GM12878 (cell line): Measurements from ENCODE around the gene DNAJA1. TPM values are rescaled to one million over a fixed set of nuclear protein-coding genes. Genes with fewer than 3 reads are reported as not detected.
A peak's percentile ranks its signal among the peaks of the same experiment; 100 is the strongest.

ENCODE experiments used
- ATAC-seq: fragments of 200-7000 bp; cut with Tn5 transposase; 3 replicates; pipeline ENCODE4 v1.9.1; 2020; ENCODE audit warnings: mild to moderate bottlenecking, moderate library complexity
- BruUV-seq: library from RNA; stranded (reverse); fragments of 400-500 nt; replicated peaks from 2 replicates; lab custom pipeline; 2021; lab: Mats Ljungman, UMichigan
- CTCF ChIA-PET: fragments of 300-600 bp; sonication (Branson Sonifier 250); formaldehyde crosslinking; extraction: SDS; loops from one replicate; lab custom pipeline; 2021; ENCODE audit warnings: inconsistent platforms; lab: Yijun Ruan, JAX
- POLR2A ChIA-PET: fragments of 350-600 bp; formaldehyde crosslinking; extraction: SDS; loops from one replicate; lab custom pipeline; 2021; ENCODE audit warnings: inconsistent platforms; lab: Charles Lee
- RAD21 ChIA-PET: fragments of 300-600 bp; sonication (Branson Sonifier 250); formaldehyde crosslinking; loops from one replicate; lab custom pipeline; 2023; ENCODE audit warnings: antibody characterized with exemption; ENCODE audit not compliant: unreplicated experiment; lab: Charles Lee
- SMC1A ChIA-PET: fragments of 300-600 bp; sonication (Branson Sonifier 250); formaldehyde crosslinking; loops from one replicate; lab custom pipeline; 2023; ENCODE audit not compliant: unreplicated experiment, uncharacterized antibody; lab: Charles Lee
- DNase-seq: peaks from one replicate; pipeline ENCODE4 v3.0.0-alpha.2; 2011; ENCODE audit warnings: low read depth, low spot score
- FAIRE-seq: peaks from 3 replicates; lab custom pipeline; 2011; peaks lifted over from hg19 to GRCh38; lab: Jason Lieb, UNC
- H2AFZ ChIP-seq: 2 replicates; pipeline ENCODE4 v1.6.0; 2011; ENCODE audit warnings: low read depth, low read length, control low read depth; ENCODE audit not compliant: control insufficient read depth
- H3K27ac ChIP-seq: 2 replicates; pipeline ENCODE4 v1.5.1; 2011; ENCODE audit warnings: control low read depth; ENCODE audit not compliant: control insufficient read depth, insufficient read depth
- H3K27me3 ChIP-seq, 2 experiments: replicated peaks in 1 of 2; 2 replicates each; pipeline versions ENCODE4 v1.6.0 to v1.6.1; 2011; ENCODE audit warnings: low read length in 1 of 2; ENCODE audit not compliant: control insufficient read depth in 2 of 2, insufficient read depth in 2 of 2
- H3K36me3 ChIP-seq, 2 experiments: 2 replicates each; pipeline ENCODE4 v1.5.1; 2011; ENCODE audit warnings: low read length in 1 of 2; ENCODE audit not compliant: control insufficient read depth in 2 of 2, insufficient read depth in 2 of 2
- H3K4me1 ChIP-seq: 2 replicates; pipeline ENCODE4 v1.6.1; 2011; ENCODE audit warnings: mild to moderate bottlenecking, low read length, moderate library complexity, mixed read lengths; ENCODE audit not compliant: control insufficient read depth, insufficient read depth
- H3K4me2 ChIP-seq: 2 replicates; pipeline ENCODE4 v1.6.0; 2011; ENCODE audit warnings: control low read depth; ENCODE audit not compliant: control insufficient read depth, insufficient read depth
- H3K4me3 ChIP-seq: fragments of 200-600 bp; sonication (generic); 2 replicates; pipeline ENCODE4 v1.5.1; 2016
- H3K79me2 ChIP-seq: 2 replicates; pipeline ENCODE4 v1.6.0; 2011; ENCODE audit warnings: low read length; ENCODE audit not compliant: control insufficient read depth, insufficient read depth
- H3K9ac ChIP-seq: 2 replicates; pipeline ENCODE4 v1.8.0; 2011; ENCODE audit warnings: low read length, control low read depth, mixed read lengths; ENCODE audit not compliant: control insufficient read depth, insufficient read depth
- H3K9me3 ChIP-seq: replicated peaks from 3 replicates; pipeline ENCODE4 v1.5.1; 2011; ENCODE audit warnings: mild to moderate bottlenecking, low read length; ENCODE audit not compliant: control insufficient read depth, insufficient read depth
- H4K20me1 ChIP-seq: 2 replicates; pipeline ENCODE4 v1.6.0; 2011; ENCODE audit not compliant: control insufficient read depth, insufficient read depth
- CHD2 ChIP-seq: IDR thresholded peaks from 2 replicates; pipeline ENCODE4 v1.6.1; 2011; ENCODE audit warnings: low read depth, low read length, improper control_type of control experiment, borderline replicate concordance
- CREM ChIP-seq: IDR thresholded peaks from 2 replicates; pipeline ENCODE4 v1.6.1; 2014; ENCODE audit warnings: antibody characterized with exemption, low read depth
- HDAC6 ChIP-seq: fragments of 200-600 bp; sonication (generic); IDR thresholded peaks from one replicate; pipeline ENCODE4 v1.8.0; 2017; ENCODE audit warnings: antibody characterized with exemption; ENCODE audit not compliant: unreplicated experiment
- NKRF ChIP-seq: fragments of 450-650 bp; conservative IDR thresholded peaks from 2 replicates; pipeline ENCODE4 v1.6.1; 2017; ENCODE audit warnings: mild to moderate bottlenecking, moderate library complexity
- PKNOX1 ChIP-seq: fragments of 450-650 bp; IDR thresholded peaks from 2 replicates; pipeline ENCODE4 v1.6.1; 2016; ENCODE audit warnings: mild to moderate bottlenecking
- POU2F2 ChIP-seq: IDR thresholded peaks from 3 replicates; pipeline ENCODE4 v1.6.1; 2011; ENCODE audit warnings: low read depth, mild to moderate bottlenecking, low read length, borderline replicate concordance
- RELA ChIP-seq: fragments of 450-650 bp; IDR thresholded peaks from 2 replicates; pipeline ENCODE4 v1.8.0; 2014; ENCODE audit warnings: borderline replicate concordance; ENCODE audit not compliant: partially characterized antibody
- REST ChIP-seq: IDR thresholded peaks from 2 replicates; pipeline ENCODE4 v1.6.1; 2012; ENCODE audit warnings: mild to moderate bottlenecking, low read depth, low read length
- SRF ChIP-seq, 2 experiments: IDR thresholded peaks; 2 replicates each; pipeline ENCODE4 v1.6.1; 2011; ENCODE audit warnings: low read depth in 2 of 2, low read length in 2 of 2, mild to moderate bottlenecking in 1 of 2, moderate library complexity in 1 of 2
- STAT3 ChIP-seq: IDR thresholded peaks from 2 replicates; pipeline ENCODE4 v1.6.1; 2011; ENCODE audit warnings: low read depth, low read length, improper control_type of control experiment
- SUPT20H ChIP-seq: IDR thresholded peaks from 2 replicates; pipeline ENCODE4 v1.6.1; 2011; ENCODE audit warnings: low read depth, mild to moderate bottlenecking, low read length, moderate library complexity, borderline replicate concordance; ENCODE audit not compliant: control insufficient read depth
- TCF3 ChIP-seq: IDR thresholded peaks from 2 replicates; pipeline ENCODE4 v1.6.1; 2012; ENCODE audit warnings: low read depth, mild to moderate bottlenecking, low read length, borderline replicate concordance; ENCODE audit not compliant: insufficient read depth
- ZNF274 ChIP-seq: IDR thresholded peaks from one replicate; pipeline ENCODE4 v1.8.0; 2011; ENCODE audit not compliant: insufficient read length, insufficient read depth
- WGBS: methylation state at CpG from one replicate; pipeline ENCODE4 v1.1.6; 2016; ENCODE audit warnings: low lambda C conversion rate; ENCODE audit not compliant: insufficient replicate concordance, insufficient coverage; ENCODE audit errors: missing lambda C conversion rate; 5-methylcytosine and 5-hydroxymethylcytosine counted together
- in situ Hi-C: fragments of 300-500 bp; cut with MboI; formaldehyde crosslinking; loops from 9 replicates; pipeline ENCODE4 v1.14.3; 2018; ENCODE audit warnings: mixed read lengths
- intact Hi-C: fragments of 100-400 bp; cut with micrococcal nuclease; formaldehyde crosslinking; loops from one replicate; pipeline ENCODE4 v1.14.2; 2022; ENCODE audit not compliant: unreplicated experiment
- polyA plus RNA-seq, 11 experiments: library from polyadenylated mRNA; depleted of rRNA in 4 of 11; unstranded in 6 of 11; stranded (reverse) in 5 of 11; fragments of >200 nt; fragmentation: Nextera tagmentation in 4 of 11; fragmentation: Illumina TruSeq in 1 of 11; extraction: Ambion mirVana in 4 of 11; extraction: Trizol in 1 of 11; gene quantifications; 1 replicate in 1 of 11; 2 replicates in 10 of 11; pipeline versions ENCODE4 v1.2.1 to v1.2.3, GENCODE V29; 2011 to 2016; ENCODE audit warnings: inconsistent platforms in 2 of 11, missing spikeins in 2 of 11, low read depth in 1 of 11
- total RNA-seq, 4 experiments: library from RNA; depleted of rRNA in 3 of 4; stranded (reverse); fragments of >200 nt in 3 of 4; fragmentation: Illumina TruSeq in 1 of 4; extraction: Trizol in 1 of 4; gene quantifications; 2 replicates each; pipeline versions ENCODE4 v1.2.1 to v1.2.3, GENCODE V29; 2013 to 2021
- TF ChIP-seq, protein P1 (sequence below): IDR thresholded peaks from 2 replicates; pipeline ENCODE4 v1.6.1; 2011; ENCODE audit warnings: borderline replicate concordance, low read depth, mild to moderate bottlenecking, moderate library complexity, mixed read lengths, low read length; ENCODE audit not compliant: insufficient read depth; ENCODE audit errors: extremely low read length

DNAJA1 gene
- total and polyA plus RNA-seq, 10 of the 15 experiments (the other 5 are each of a cell fraction or from before 2014, with no cell fraction given), result 69.7 to 206 (median 146) TPM

- in situ Hi-C loops (no loop called here), intact Hi-C loops (loop anchor here (2.0 kb wide), 2 partner anchors 53 to 201 kb away; partner anchors contain the start of gene SMU1)
- Histone ChIP-seq H3K9ac (peak overlapping the region; percentile 99), H3K4me3 (peak overlapping the region; percentile 75), H3K9me3 (no peaks in the 10 kb centered on the region), H2AFZ (no peak overlapping the region; the same call in 1 of the 2 replicates), H3K4me2 (peak overlapping the region; percentile 89), H4K20me1 (peaks cover 5% of the 10 kb centered on the region), H3K4me1 (peaks cover 10% of the 10 kb centered on the region), H3K36me3 (peaks cover 0 to 22% of the 10 kb centered on the region in 2 experiments; a peak in 3 of 4 replicates), H3K27me3 (no peaks in the 10 kb centered on the region), H3K27ac (peak overlapping the region; percentile 97), H3K79me2 (peaks cover 66% of the 10 kb centered on the region)
- CTCF ChIA-PET, result interaction anchor here (1.5 to 1.6 kb wide), 2 partner anchors 11 to 30 kb away, joined by 3 read pairs; no protein-coding TSS in a partner anchor
- DNase-seq (no peak), ATAC-seq (no peak), FAIRE-seq (no peak)
- SMC1A ChIA-PET, result interaction anchor here (0.9 to 1.7 kb wide), 6 partner anchors 9 to 235 kb away, joined by 3 to 4 read pairs (median 3); no protein-coding TSS in a partner anchor
- POLR2A ChIA-PET, result interaction anchor here (0.8 to 6.4 kb wide), 7 partner anchors 9 to 473 kb away, joined by 3 to 46 read pairs (median 5); partner anchors contain the start of genes APTX and B4GALT1
- BruUV-seq, result no TSS peak
- RAD21 ChIA-PET, result interaction anchor here (1.9 kb wide), 1 partner anchor 21 kb away, joined by 8 read pairs; no protein-coding TSS in a partner anchor
- WGBS, result 95% methylated on average over 4 of the region's 4 CpGs
- TF ChIP-seq PKNOX1 (no peak), CHD2 (no peak), CREM (no peak), POU2F2 (no peak), REST (no peak), NKRF (no peak), RELA (no peak), SUPT20H (no peak), HDAC6 (no peak), ZNF274 (no peak), TCF3 (no peak), SRF (IDR thresholded peaks at IDR 0.05; ENCODE audit: low read depth in 2 of 2, low read length in 2 of 2) (no peak), STAT3 (no peak)
- TF ChIP-seq, protein P1, sequence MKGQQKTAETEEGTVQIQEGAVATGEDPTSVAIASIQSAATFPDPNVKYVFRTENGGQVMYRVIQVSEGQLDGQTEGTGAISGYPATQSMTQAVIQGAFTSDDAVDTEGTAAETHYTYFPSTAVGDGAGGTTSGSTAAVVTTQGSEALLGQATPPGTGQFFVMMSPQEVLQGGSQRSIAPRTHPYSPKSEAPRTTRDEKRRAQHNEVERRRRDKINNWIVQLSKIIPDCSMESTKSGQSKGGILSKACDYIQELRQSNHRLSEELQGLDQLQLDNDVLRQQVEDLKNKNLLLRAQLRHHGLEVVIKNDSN, result no peak
Measured at GRCh38 chr9:33023661-33024060, 1.4 kb upstream of the DNAJA1 start.
